DND-41 (cell line): ENCODE measurements around the gene NT5C1B.

Experiments used
- ATAC-seq: fragments of 200-7000 bp; cut with Tn5 transposase; 3 replicates; pipeline ENCODE4 v1.9.1; 2021; ENCODE audit warnings: low read depth; ENCODE audit not compliant: insufficient read depth
- DNase-seq: peaks from one replicate; pipeline ENCODE4 v3.0.0-alpha.2; 2020
- H2AFZ ChIP-seq: 2 replicates; pipeline ENCODE4 v1.6.0; 2012; ENCODE audit warnings: low read depth, low read length
- H3K27ac ChIP-seq: 2 replicates; pipeline ENCODE4 v1.5.1; 2012; ENCODE audit warnings: low read length, inconsistent platforms
- H3K27me3 ChIP-seq: fragments of 200-600 bp; sonication (generic); 2 replicates; pipeline ENCODE4 v1.6.0; 2012; ENCODE audit warnings: low read length, mild to moderate bottlenecking, inconsistent platforms; ENCODE audit not compliant: insufficient read depth, poor library complexity
- H3K36me3 ChIP-seq: 2 replicates; pipeline ENCODE4 v1.5.1; 2012; ENCODE audit warnings: low read length, inconsistent platforms; ENCODE audit not compliant: insufficient read depth
- H3K4me1 ChIP-seq: 2 replicates; pipeline ENCODE4 v1.5.1; 2012; ENCODE audit warnings: mild to moderate bottlenecking, low read length; ENCODE audit not compliant: insufficient read depth
- H3K4me2 ChIP-seq: 2 replicates; pipeline ENCODE4 v1.6.0; 2012; ENCODE audit warnings: mild to moderate bottlenecking, moderate library complexity, low read length, inconsistent platforms; ENCODE audit not compliant: insufficient read depth
- H3K4me3 ChIP-seq, 2 experiments: fragments of 200-600 bp in 1 of 2; shearing (Covaris generic) in 1 of 2; 2 replicates each; pipeline ENCODE4 v1.5.1; 2012 to 2016; ENCODE audit warnings: inconsistent platforms in 2 of 2, low read length in 2 of 2, mild to moderate bottlenecking in 2 of 2, low read depth in 1 of 2, moderate library complexity in 1 of 2
- H3K79me2 ChIP-seq: 2 replicates; pipeline ENCODE4 v1.6.0; 2012; ENCODE audit warnings: low read length, inconsistent platforms; ENCODE audit not compliant: insufficient read depth
- H3K9ac ChIP-seq: 2 replicates; pipeline ENCODE4 v1.6.0; 2012; ENCODE audit warnings: low read depth, mild to moderate bottlenecking, inconsistent platforms, low read length, moderate library complexity
- H3K9me3 ChIP-seq: 2 replicates; pipeline ENCODE4 v1.5.1; 2012; ENCODE audit warnings: low read length, moderate library complexity, mild to moderate bottlenecking, inconsistent platforms; ENCODE audit not compliant: insufficient read depth, severe bottlenecking
- H4K20me1 ChIP-seq: 2 replicates; pipeline ENCODE4 v1.6.0; 2012; ENCODE audit warnings: low read length; ENCODE audit not compliant: insufficient read depth
- CTCF ChIP-seq: IDR thresholded peaks from 2 replicates; pipeline ENCODE4 v1.5.1; 2012; ENCODE audit warnings: borderline replicate concordance, low read length, moderate library complexity, mild to moderate bottlenecking; ENCODE audit not compliant: poor library complexity, severe bottlenecking; ENCODE audit errors: extremely low read depth
- EZH2 ChIP-seq: IDR thresholded peaks from 3 replicates; pipeline ENCODE4 v1.6.1; 2012; ENCODE audit warnings: borderline replicate concordance, low read depth, mild to moderate bottlenecking, moderate library complexity, low read length, inconsistent platforms; ENCODE audit not compliant: severe bottlenecking

NT5C1B gene

GRCh38 chr2:18596993-18597392 lies 7.6 kb upstream of the NT5C1B start:
- no peaks in the 10 kb centered on the region for H3K9me3 ChIP-seq
- TF ChIP-seq CTCF (no peak), EZH2 (no peak)
- H4K20me1 ChIP-seq = no peaks in the 10 kb centered on the region

GRCh38 chr2:18593496-18593895 lies 4.1 kb upstream of the NT5C1B start:
- Histone ChIP-seq H3K36me3 (no peaks in the 10 kb centered on the region), H3K4me3 (no peak overlapping the region), H3K27me3 (no peaks in the 10 kb centered on the region), H3K4me1 (no peaks in the 10 kb centered on the region), H3K4me2 (no peak overlapping the region), H4K20me1 (no peaks in the 10 kb centered on the region), H3K9ac (no peak overlapping the region), H2AFZ (no peak overlapping the region), H3K9me3 (no peaks in the 10 kb centered on the region), H3K27ac (no peak overlapping the region), H3K79me2 (no peaks in the 10 kb centered on the region)
- TF ChIP-seq EZH2 (no peak), CTCF (no peak)
- ATAC-seq = no peak
- DNase-seq = no peak

More at GRCh38 chr2:18596993-18597392, 7.6 kb upstream of the NT5C1B start:
- no peaks in the 10 kb centered on the region for H3K4me1 ChIP-seq
- no peaks in the 10 kb centered on the region for H3K27me3 ChIP-seq
- H3K9ac ChIP-seq = no peak overlapping the region
- H3K79me2 ChIP-seq = no peaks in the 10 kb centered on the region
- no peak overlapping the region for H3K4me3 ChIP-seq
- no peaks in the 10 kb centered on the region for H3K36me3 ChIP-seq
- no peak for ATAC-seq
- H2AFZ ChIP-seq = no peak overlapping the region
- H3K27ac ChIP-seq = no peak overlapping the region
- DNase-seq = no peak
- no peak overlapping the region for H3K4me2 ChIP-seq

GRCh38 chr2:18592372-18592771 lies 3.0 kb upstream of the NT5C1B start:
- H3K36me3 ChIP-seq = no peaks in the 10 kb centered on the region
- DNase-seq = no peak
- H2AFZ ChIP-seq = no peak overlapping the region
- no peak overlapping the region for H3K9ac ChIP-seq
- no peaks in the 10 kb centered on the region for H3K9me3 ChIP-seq
- ATAC-seq = no peak
- TF ChIP-seq EZH2 (no peak), CTCF (no peak)
- no peaks in the 10 kb centered on the region for H3K4me1 ChIP-seq
- no peak overlapping the region for H3K4me2 ChIP-seq
- H3K27ac ChIP-seq = no peak overlapping the region
- no peaks in the 10 kb centered on the region for H3K27me3 ChIP-seq
- H3K4me3 ChIP-seq = no peak overlapping the region
- H4K20me1 ChIP-seq = no peaks in the 10 kb centered on the region
- H3K79me2 ChIP-seq = no peaks in the 10 kb centered on the region

- Histone ChIP-seq H3K4me2 (no peak overlapping the region), H4K20me1 (no peaks in the 10 kb centered on the region), H3K9ac (no peak overlapping the region), H3K4me3 (no peak overlapping the region), H3K9me3 (no peaks in the 10 kb centered on the region), H3K4me1 (no peaks in the 10 kb centered on the region), H3K27ac (no peak overlapping the region), H3K36me3 (no peaks in the 10 kb centered on the region), H3K27me3 (no peaks in the 10 kb centered on the region), H3K79me2 (no peaks in the 10 kb centered on the region), H2AFZ (no peak overlapping the region)
- no peak for ATAC-seq
- no peak for DNase-seq
- TF ChIP-seq EZH2 (no peak), CTCF (no peak)
Observed at GRCh38 chr2:18588802-18589201, 567 bp downstream of the NT5C1B start.
